GM12892 (cell line): ENCODE results near the gene SLC35D3.
"Not testable (repeated sequence)": the region's sequence is repeated elsewhere in the genome, so short reads cannot be mapped to it uniquely, and the experiment has no call there.

Experiments
- DNase-seq: peaks from one replicate; pipeline ENCODE4 v3.0.0; 2011; ENCODE audit not compliant: insufficient read length
- FAIRE-seq: peaks from 2 replicates; lab custom pipeline; 2011; peaks lifted over from hg19 to GRCh38; lab: Jason Lieb, UNC
- POLR2A ChIP-seq: IDR thresholded peaks from 2 replicates; pipeline ENCODE4 v1.6.1; 2011; ENCODE audit warnings: low read depth, low read length, control low read depth
- POLR2AphosphoS5 ChIP-seq: IDR thresholded peaks from 2 replicates; pipeline ENCODE4 v1.6.1; 2011; ENCODE audit warnings: low read depth, low read length, control low read depth
- TAF1 ChIP-seq: IDR thresholded peaks from 2 replicates; pipeline ENCODE4 v1.6.1; 2011; ENCODE audit warnings: low read depth, mild to moderate bottlenecking, control low read depth, low read length, borderline replicate concordance

Gene SLC35D3

DNA sequence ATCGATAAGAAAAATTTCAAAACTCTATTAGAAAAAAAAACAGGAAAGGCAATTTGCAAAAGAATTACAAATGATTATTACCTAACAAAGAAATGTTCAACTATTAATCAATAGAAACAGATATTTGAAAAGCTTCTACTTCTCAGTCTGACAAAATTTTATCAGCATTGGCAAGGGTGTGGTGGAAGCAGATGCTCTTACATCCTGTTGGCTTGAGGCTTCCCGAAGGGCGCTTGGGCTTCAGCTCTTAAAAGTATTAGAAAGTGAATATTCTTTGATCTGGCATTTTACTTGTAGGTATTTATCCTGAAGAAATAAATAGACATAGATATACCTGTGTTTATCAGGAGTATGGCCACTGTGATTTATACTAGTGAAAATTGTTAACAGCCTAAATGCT is 38.7 kb downstream of the SLC35D3 start:
- no peak for FAIRE-seq
- no peak for DNase-seq

DNA sequence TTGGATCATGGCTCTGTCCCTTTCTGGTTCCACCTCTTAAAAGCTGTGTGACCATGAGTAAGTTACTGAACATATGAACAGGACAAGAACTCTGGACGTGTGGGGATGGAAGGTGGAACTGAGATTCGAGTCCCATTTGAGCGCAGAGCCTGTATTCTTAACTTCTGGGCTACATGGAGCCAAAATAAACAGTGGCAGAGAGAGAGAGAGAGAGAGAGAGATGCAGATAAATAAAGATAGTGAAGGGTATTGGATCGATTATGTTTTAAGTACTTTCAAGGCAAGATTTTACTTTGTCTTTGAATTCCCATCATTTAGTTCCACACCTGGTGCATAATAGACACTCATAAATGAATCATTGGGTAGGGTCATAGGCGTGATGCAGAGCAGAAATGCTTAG is 39.7 kb downstream of the SLC35D3 start:
- TF ChIP-seq TAF1 (no peak), POLR2A (no peak), POLR2AphosphoS5 (no peak)
- FAIRE-seq: no peak
- no peak for DNase-seq

More for the DNA sequence above, 38.7 kb downstream of the SLC35D3 start:
- no peak for TF ChIP-seq TAF1

DNA sequence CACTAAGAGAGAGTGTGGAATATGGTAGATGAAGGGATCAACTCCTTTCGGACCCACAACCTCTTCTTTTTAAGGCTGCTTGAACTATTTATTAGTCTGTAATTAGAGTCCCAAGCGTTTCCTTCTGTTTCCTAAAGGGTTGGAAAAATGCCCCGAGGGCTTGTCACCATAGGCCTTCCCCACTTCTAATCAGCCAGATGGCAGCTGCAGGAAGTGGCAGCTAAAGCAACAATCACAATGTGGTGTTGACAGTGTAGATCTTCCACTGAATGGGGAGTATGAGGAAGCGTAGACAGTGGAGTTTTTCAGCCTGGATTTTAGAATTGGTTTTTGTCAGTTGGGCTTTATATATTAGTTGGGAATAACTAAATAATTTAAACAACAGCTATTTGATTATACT is 40.6 kb downstream of the SLC35D3 start:
- no peak for FAIRE-seq
- no peak for TF ChIP-seq TAF1
- no peak for TF ChIP-seq POLR2A
- TF ChIP-seq POLR2AphosphoS5: no peak
- no peak for DNase-seq

DNA sequence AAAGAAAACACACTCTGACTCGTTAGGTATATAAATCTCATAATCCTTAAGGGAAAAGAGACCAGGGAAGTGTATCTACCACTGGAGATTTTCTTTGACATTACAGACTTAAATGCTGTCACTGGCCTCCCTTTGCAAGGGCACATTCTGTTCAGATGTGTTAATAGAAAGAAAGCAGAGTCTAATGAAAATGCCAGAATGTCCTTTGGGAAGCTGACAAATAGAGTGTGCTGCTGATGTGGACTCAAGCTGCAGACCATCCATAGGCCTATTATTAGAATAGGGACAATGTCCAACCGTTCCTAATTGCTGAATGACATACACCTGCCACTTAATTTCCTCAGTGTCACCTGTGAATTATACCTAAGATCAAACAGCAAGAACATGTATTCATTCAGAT is 41.2 kb downstream of the SLC35D3 start:
- DNase-seq: no peak
- FAIRE-seq: no peak
- no peak for TF ChIP-seq POLR2A
- no peak for TF ChIP-seq TAF1
- TF ChIP-seq POLR2AphosphoS5: no peak

DNA sequence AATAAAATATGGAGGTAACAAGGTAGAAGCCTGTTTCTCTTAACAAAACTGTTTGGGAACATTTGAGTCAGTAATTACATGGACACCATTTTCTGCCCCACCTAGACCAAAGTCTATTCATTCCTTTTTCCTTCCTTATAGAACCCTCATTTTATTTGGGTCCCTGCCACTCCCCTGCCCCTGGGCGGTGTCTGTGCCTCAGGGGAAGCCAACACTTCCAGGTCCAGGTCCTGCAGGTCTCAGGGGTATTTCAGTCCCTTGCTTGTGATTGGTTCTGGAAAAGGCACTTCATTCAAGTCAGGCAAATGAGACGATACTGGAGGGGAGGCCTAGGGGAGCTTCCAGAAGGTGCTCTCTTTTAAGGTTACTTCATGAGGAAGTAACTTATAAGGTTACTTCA is 42.3 kb downstream of the SLC35D3 start:
- no peak for TF ChIP-seq TAF1
- TF ChIP-seq POLR2A: no peak
- no peak for FAIRE-seq
- no peak for DNase-seq

DNA sequence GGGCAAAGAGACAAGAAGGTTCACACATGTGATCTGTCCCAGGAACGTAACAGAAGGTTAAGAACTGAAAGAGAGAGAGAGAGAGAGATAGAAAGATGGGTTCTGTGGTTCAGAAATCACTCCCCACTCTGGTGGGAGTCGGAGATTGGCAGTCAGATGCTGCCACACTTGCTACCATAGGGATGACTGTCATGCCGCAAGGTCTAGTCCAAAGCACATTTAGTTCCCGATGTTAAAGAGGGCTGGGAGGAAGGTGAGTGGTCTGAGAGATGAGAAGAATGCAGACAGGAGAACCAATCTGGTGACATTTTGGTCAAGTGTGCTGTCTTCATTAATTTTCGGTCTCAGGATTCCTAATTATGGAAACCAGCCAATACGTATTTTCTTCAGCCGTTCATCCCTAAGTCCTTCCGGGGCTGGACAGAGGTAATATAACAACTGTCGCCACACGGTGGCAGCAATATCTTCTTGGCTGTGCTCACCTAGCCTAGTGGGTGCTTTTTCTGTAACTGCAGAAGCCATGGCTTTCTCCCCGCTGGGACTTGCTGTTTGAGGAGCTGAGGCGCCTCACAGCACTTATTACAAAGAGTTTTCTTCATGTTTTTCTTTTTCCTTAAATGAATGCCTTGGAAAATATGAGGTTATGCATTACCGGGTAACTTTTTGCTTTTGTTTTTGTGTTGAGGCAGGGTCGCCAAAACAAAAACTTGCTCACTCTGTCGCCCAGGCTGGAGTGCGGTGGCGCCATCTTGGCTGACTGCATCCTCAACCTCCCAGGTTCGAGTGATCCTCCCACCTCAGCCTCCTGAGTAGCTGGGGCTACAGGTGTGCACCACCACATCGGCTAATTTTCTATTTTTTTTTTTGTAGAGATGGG is 46.0 kb downstream of the SLC35D3 start:
- DNase-seq (peak; percentile 42), FAIRE-seq (peak; percentile 81)
- TF ChIP-seq TAF1 (no peak), POLR2A (no peak), POLR2AphosphoS5 (no peak)

DNA sequence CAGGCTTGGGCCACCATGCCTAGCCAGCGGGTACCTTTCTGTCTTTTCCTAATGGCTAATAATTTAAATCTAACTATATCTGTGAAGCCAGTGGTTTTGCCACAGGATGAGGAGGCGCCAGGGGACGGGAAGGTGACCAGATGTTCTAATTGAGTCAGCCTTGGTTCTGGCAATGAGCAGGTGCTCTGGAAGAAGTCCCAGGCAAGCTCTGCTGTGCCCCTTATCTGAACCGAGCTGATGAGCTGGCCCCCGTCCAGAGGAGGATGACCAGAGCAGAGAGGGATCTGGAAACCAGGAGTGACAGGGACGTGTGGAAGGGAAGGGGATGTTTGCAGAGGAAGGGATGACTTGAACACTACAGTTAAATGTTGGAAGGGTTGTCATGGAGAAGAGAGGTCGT is 46.7 kb downstream of the SLC35D3 start:
- FAIRE-seq (no peak), DNase-seq (no peak)
- TF ChIP-seq TAF1 (no peak), POLR2A (no peak), POLR2AphosphoS5 (no peak)

DNA sequence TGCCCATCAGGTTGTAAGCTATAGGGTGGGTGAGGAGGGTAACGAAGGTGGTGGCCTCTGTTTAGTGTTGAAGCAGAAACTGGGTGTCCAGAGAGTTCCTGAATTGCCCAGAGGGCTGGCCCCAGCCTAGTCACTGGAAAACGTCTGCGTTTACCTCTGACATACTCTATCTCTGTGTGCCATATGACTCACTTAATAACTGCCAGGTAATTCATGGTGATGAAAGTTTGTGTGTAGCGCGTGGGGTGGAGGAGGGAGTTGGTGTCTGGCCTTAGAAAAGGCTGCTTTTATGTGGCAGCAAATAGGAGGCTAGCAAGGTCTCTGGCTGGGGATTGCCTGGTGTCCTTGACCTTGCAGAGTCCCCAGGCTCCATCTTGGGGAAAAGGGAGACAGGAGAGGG is 47.3 kb downstream of the SLC35D3 start:
- FAIRE-seq (no peak), DNase-seq (no peak)
- TF ChIP-seq POLR2A (no peak), TAF1 (no peak), POLR2AphosphoS5 (no peak)

DNA sequence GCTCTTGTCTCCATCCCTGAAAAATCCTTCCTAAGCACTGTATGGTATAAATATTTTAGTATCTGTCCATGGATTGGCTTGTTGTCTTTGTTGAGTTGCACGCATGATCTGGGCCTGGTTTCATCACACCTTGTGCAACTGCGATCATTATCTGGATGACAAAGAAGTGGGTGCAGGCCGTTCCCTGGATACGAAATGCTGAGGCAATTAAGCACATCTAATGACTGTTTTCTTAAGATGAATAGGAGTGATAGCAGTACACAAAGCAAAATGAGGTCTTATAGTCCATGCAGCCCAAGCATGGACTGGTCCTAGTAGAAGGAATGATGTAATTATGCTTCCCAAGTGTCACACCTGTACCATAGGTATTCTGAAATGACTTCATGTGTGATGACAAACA is 47.8 kb downstream of the SLC35D3 start:
- no peak for DNase-seq
- no peak for TF ChIP-seq POLR2A
- no peak for TF ChIP-seq TAF1
- no peak for TF ChIP-seq POLR2AphosphoS5
- no peak for FAIRE-seq

DNA sequence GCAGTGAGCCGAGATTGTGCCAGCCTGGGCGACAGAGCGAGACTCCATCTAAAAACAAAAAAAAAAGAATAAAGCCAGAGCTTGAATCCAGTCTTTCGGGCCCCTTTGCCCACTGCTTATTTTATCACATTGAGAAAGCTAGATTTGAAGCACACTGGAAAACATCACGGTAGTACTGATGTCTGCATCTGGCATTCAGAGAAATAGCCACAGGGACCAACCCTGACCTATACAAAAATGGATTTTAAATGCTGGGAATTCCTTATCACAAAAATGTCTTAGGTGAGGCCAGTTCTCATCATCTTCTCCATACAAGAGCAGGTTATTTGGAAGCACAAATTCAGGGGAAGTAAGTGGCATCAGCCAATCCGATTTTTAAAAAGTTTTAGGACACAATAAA is 49.5 kb downstream of the SLC35D3 start:
- TF ChIP-seq POLR2A (no peak), TAF1 (no peak), POLR2AphosphoS5 (no peak)
- DNase-seq (no peak), FAIRE-seq (no peak)

DNA sequence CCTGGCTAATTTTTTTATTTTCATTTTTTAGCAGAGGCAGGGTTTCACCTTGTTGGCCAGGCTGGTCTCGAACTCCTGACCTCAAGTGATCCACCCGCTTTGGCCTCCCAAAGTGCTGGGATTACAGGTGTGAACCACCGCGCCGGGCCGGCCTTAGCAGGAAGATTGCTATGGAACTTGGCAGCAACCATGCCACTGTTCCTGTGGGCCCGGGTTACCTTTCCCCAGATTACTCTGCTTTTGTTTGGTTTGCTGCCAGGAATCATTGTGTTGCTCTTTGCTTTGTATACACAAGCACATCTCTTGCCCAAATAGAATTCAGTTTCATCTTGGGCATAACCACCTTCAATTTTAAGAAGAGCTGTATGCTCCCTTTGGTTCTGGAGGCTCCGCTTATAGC is 51.7 kb downstream of the SLC35D3 start:
- not testable (repeated sequence) for FAIRE-seq, DNase-seq
